22Rv1 (cell line): ENCODE results near the gene SUCLG2.

Source experiments
- CTCF ChIP-seq: fragments of 450-650 bp; IDR thresholded peaks from 2 replicates; pipeline ENCODE4 v1.5.1; 2017; ENCODE audit warnings: mild to moderate bottlenecking
- ZFX ChIP-seq: fragments of 450-650 bp; IDR thresholded peaks from 2 replicates; pipeline ENCODE4 v1.6.1; 2017; ENCODE audit warnings: antibody characterized with exemption, borderline replicate concordance

GRCh38 chr3:67509471-67510075 lies 144.8 kb downstream of the SUCLG2 start:
- TF ChIP-seq CTCF, result no peak
- TF ChIP-seq ZFX, result no peak
